Measurements from ENCODE around the gene MAST4.
A peak's percentile ranks its signal among the peaks of the same experiment; 100 is the strongest.

Gene MAST4

GRCh38 chr5:66906021-66906420 is 309.8 kb downstream of the MAST4 start:
- DNase-seq (ENCODE audit: low spot score): no peak

DNA sequence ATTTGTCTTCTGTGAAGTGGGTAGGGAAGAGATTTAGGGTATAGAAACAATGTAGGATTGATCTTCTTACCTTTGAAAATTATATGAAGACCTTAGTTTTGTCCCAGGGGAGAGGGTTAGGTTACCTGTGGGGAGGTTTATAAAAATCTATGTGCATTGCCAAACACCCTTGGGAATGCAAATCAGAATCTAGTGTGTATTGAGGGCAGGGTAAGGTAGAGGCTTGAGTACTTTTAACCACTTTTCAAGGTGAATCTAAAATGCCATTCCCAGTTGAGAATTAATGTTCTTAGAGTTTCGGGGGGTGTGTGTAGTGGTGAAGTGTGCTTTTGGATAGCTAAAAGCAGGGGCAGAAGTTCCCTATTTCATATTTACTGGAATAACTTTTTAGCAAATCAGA is 312.0 kb downstream of the MAST4 start:
- no peak for DNase-seq (ENCODE audit: low spot score)

DNA sequence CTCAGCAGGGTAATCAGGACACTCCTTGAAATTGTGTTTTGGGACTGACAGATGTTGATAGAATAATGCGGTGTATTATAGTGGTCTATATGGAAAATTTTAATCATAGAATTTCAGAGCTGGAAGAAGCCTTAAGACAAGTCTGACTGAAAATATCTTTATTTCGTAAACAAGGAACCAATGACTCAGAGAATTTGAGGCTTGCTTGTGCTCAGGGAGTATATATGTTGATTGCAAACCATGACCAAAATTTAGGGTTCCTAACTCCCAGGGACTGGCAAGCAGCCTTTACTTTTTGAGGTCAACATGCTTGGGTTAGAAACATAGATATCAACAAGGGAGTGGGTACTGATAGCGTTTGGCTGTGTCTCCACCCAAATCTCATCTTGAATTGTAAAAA is 313.2 kb downstream of the MAST4 start:
- no peak for DNase-seq (ENCODE audit: low spot score)

- DNase-seq (ENCODE audit: low spot score): no peak
Measured at GRCh38 chr5:66912787-66913186, 316.6 kb downstream of the MAST4 start.

GRCh38 chr5:66915531-66915930 is 319.3 kb downstream of the MAST4 start:
- no peak for DNase-seq (ENCODE audit: low spot score)

GRCh38 chr5:66922881-66923280 is 326.7 kb downstream of the MAST4 start:
- DNase-seq (ENCODE audit: low spot score): no peak

- DNase-seq (ENCODE audit: low spot score): no peak
Measured at GRCh38 chr5:66923457-66923856, 327.3 kb downstream of the MAST4 start.

GRCh38 chr5:66923922-66924321 is 327.7 kb downstream of the MAST4 start:
- DNase-seq (ENCODE audit: low spot score): no peak

- no peak for DNase-seq (ENCODE audit: low spot score)
Measured at GRCh38 chr5:66927140-66927539, 330.9 kb downstream of the MAST4 start.

- no peak for DNase-seq (ENCODE audit: low spot score)
Measured at GRCh38 chr5:66929281-66929680, 333.1 kb downstream of the MAST4 start.

DNA sequence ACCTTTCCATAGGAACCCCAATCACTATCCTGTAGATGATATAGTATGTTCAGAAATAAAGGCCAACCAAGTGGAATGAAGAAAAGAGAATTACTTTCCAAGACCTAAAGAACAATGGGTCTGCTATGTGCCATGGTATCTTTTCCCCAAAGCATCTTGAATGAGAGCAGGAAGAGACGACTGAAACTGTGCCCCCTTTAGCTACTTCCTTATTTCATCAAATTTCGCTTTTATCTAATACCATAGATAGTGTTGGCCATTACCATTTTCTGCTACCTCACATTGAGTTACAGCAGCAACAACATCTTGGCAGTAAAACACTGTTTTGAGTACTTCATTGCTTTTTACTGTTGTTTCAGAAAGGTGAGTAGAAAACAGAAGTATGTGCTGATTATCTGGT is 333.8 kb downstream of the MAST4 start:
- DNase-seq (ENCODE audit: low spot score): no peak

GRCh38 chr5:66931651-66932050 is 335.5 kb downstream of the MAST4 start:
- DNase-seq (ENCODE audit: low spot score): no peak

- no peak for DNase-seq (ENCODE audit: low spot score)
Measured at GRCh38 chr5:66932457-66932856, 336.3 kb downstream of the MAST4 start.

DNA sequence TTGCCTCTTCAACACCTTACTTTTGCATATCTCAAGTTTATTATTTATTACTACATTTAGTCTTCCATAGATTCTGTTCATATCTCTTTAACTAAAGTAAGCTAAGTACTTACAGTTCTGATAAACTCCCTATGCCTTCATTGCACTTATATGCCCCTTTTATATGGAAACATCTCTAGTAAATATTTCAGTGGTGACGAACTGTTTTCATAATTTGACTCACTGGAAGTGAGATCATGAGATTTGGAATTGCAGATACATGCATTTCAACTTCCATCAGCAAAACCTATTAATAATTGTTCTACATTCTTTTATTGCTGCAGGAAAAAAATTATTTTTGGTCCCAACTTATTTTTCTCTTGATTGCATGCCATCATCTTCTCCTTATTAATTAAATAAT is 336.9 kb downstream of the MAST4 start:
- DNase-seq (ENCODE audit: low spot score): no peak

DNA sequence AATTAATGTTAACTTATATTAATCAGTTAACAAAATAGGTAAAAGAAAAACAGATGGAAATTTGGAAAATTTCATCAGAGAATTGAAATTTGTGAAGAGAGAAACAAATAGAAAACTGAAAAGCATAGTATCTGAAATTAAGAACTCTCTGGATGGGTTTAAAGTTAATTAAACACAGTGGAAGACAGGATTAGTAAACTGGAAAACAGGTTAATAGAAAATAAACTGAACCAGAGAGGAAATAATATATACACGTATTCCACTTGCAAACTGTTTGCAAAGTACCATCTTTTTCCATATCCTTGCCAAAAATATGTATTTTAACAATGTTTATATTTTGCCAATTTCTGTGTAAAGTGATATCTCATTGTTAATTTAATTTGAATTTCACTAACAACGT is 342.9 kb downstream of the MAST4 start:
- DNase-seq (ENCODE audit: low spot score): no peak

DNA sequence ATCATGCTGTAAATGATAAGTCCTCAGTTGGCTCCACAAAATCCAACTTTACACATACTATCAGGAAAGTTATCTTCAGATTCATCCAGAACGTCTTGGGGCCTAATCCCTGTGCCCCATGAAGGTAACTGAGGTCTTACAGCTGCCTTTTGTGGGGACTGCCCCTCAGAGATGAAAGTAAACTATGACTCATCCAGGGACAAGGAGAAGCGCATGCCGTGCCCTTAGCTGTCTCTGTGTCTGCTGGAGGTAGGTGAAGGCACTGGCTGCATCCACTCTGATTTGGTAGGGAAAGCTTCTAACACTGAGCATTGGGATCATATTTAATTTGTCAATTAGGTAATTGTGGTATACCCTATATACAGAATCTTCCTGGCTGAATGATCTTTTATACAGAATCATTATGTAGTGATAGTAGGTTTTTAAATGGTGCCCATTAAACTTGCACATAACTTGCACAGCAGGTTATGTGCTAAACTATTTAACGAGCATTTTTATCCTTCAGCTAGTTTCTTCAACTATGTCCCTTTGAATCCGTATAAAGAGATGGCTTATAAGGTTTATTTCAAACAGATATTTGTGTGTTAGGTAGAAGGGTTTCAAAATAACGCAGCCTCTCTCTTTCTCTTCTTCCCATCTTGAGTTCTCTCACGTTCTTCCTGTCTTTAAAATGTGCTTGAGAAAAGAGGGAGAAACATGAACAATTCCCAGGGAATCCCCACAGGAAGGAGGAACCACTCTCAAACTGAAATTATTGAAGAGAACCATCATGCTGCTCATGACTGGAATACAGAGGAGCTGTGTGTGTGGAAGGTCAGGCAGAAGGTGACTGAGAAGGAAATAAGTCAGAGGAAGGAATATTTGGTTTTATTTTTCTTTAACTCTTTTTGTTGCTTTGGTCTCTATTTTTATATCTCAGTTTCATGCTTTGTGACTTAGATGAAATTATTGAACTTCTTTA is 349.5 kb downstream of the MAST4 start:
- no peak for DNase-seq (ENCODE audit: low spot score)

- DNase-seq (ENCODE audit: low spot score): no peak
Measured at GRCh38 chr5:66947458-66947857, 351.3 kb downstream of the MAST4 start.

- no peak for DNase-seq (ENCODE audit: low spot score)
Measured at GRCh38 chr5:66949066-66949465, 352.9 kb downstream of the MAST4 start.

DNA sequence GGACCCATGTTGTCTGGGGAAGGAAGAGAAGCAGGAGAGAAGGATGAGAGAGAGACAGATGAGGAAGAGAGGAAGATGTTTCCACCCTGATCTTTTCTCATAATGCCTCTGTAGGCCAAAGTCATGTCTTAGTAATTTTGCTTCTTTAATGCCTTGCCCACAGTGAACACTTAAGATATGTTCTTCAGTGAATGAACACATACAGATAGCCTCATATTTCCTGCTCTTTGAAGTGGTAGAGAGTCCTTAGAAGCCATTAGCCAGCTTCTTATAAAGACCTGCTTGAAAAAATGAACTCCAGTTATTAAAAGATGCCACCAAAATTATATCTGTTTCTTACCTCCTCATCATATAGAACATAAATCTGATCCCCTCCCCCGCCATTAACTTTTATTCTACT is 356.0 kb downstream of the MAST4 start:
- DNase-seq (ENCODE audit: low spot score): no peak

GRCh38 chr5:66956439-66956838 is 360.2 kb downstream of the MAST4 start:
- no peak for DNase-seq (ENCODE audit: low spot score)

DNA sequence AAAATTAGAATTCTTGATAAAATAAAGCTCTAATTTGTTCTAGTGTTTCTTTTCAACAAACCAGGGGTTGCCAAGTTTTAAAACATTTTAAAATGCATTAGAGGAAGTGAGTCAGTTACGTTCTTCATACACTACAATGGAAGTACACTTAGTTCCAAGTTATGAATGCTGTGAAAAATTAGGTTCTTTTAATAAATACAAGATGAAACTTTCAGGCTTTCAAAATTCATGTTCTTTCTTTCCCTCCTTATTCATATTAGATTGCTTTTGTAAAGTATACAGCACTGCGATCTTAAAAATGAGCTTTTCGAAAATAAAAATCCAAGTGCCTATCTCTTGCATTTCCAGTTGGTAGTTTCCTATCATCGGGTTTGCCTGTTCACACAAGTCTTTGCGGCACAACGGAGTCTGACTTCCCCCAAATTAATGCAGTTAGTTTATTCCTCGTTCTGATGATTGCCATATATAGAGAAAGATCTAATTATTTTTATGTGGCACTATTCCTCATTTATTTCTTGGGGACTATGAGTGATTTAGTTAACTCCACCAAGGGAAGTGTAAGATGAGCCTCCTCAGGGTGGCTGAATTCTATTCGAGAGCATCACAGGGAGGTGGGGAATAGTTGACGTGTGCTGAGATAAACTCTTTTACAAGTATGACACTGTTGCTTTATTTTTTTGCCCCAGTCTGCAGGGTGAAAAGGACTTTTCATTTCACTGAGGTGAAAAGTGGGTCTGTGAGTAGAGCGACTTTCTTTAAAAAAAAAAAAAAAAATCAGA is 362.2 kb downstream of the MAST4 start:
- DNase-seq (ENCODE audit: low spot score): peak; percentile 46

DNA sequence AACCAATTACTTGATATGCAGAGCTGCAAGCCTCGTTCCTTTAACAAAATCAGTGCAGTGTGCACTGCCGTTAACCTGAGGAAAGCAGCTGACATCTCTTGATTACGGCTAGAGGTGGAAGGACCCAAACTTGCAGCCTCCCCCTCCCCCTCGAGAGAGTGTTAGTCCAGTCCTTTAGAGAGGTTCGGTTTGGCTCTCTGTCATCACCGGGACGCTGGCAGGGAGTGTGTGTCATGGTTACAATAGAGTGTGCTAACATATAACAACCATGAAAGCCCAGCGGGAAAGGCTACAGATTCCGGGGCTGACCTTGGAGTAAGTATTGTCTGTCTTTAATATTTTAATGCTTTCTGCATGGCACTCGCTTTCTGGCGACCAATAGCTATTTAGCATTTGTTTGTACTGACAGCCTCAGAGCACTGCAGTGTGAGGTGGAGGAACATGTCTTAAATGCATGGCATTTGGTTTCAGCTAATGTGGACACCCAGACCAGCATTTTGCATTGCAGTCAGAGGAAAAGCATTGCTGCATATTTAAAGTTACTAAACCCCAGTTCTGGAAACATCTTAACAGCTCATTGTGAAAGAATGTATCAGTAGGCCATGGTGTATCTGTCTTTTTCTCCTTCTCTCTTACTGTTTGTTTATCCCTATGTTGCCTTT is 362.9 kb downstream of the MAST4 start:
- peak; percentile 57 for DNase-seq (ENCODE audit: low spot score)

- DNase-seq (ENCODE audit: low spot score): peak; percentile 31
Measured at GRCh38 chr5:66959653-66960052, 363.5 kb downstream of the MAST4 start.

Measured in Ammon's horn (tissue), 1 donor.